IPS-20b (cell line): Measurements from ENCODE around the gene NANOS1.

Source experiments
- H3K27ac ChIP-seq: one replicate; pipeline ENCODE4 v1.5.1; 2013; ENCODE audit warnings: low read length
- H3K27me3 ChIP-seq: 2 replicates; pipeline ENCODE4 v1.6.1; 2013; ENCODE audit warnings: mild to moderate bottlenecking, low read length, inconsistent platforms; ENCODE audit not compliant: insufficient read depth
- H3K36me3 ChIP-seq: 2 replicates; pipeline ENCODE4 v1.6.1; 2013; ENCODE audit warnings: low read depth, mild to moderate bottlenecking, inconsistent platforms, low read length, moderate library complexity; ENCODE audit not compliant: insufficient read depth
- H3K4me1 ChIP-seq: 2 replicates; pipeline ENCODE4 v1.6.1; 2013; ENCODE audit warnings: mild to moderate bottlenecking, control low read depth, inconsistent platforms, low read length, moderate library complexity; ENCODE audit not compliant: insufficient read depth
- H3K4me3 ChIP-seq: 2 replicates; pipeline ENCODE4 v1.5.1; 2013; ENCODE audit warnings: mild to moderate bottlenecking, low read length, inconsistent platforms
- H3K9ac ChIP-seq: 2 replicates; pipeline ENCODE4 v1.6.1; 2013; ENCODE audit warnings: low read depth, mild to moderate bottlenecking, inconsistent platforms, low read length, moderate library complexity
- H3K9me3 ChIP-seq: 2 replicates; pipeline ENCODE4 v1.6.1; 2013; ENCODE audit warnings: mild to moderate bottlenecking, low read depth, low read length, inconsistent platforms; ENCODE audit not compliant: insufficient read depth

The NANOS1 gene

GRCh38 chr10:118994321-118994720 is 35.2 kb upstream of the NANOS1 start:
- Histone ChIP-seq H3K9me3 (no peaks in the 10 kb centered on the region), H3K4me3 (no peak overlapping the region)

GRCh38 chr10:118995739-118996138 is 33.8 kb upstream of the NANOS1 start:
- Histone ChIP-seq H3K27ac (no peak overlapping the region), H3K36me3 (no peaks in the 10 kb centered on the region), H3K9me3 (no peaks in the 10 kb centered on the region), H3K9ac (no peak overlapping the region), H3K27me3 (no peaks in the 10 kb centered on the region), H3K4me3 (no peak overlapping the region), H3K4me1 (no peaks in the 10 kb centered on the region; the same call in 1 of the 2 replicates)

More at GRCh38 chr10:118994321-118994720, 35.2 kb upstream of the NANOS1 start:
- no peaks in the 10 kb centered on the region for H3K4me1 ChIP-seq
- H3K27ac ChIP-seq = no peak overlapping the region
- no peaks in the 10 kb centered on the region for H3K27me3 ChIP-seq
- H3K9ac ChIP-seq = no peak overlapping the region
- no peaks in the 10 kb centered on the region for H3K36me3 ChIP-seq

GRCh38 chr10:118997379-118997778 is 32.1 kb upstream of the NANOS1 start:
- no peaks in the 10 kb centered on the region for H3K36me3 ChIP-seq

GRCh38 chr10:118998183-118998582 is 31.3 kb upstream of the NANOS1 start:
- Histone ChIP-seq H3K9ac (no peak overlapping the region), H3K4me3 (no peak overlapping the region), H3K9me3 (no peaks in the 10 kb centered on the region), H3K27me3 (no peaks in the 10 kb centered on the region), H3K36me3 (no peaks in the 10 kb centered on the region), H3K4me1 (no peaks in the 10 kb centered on the region; the same call in 1 of the 2 replicates), H3K27ac (no peak overlapping the region)

More at GRCh38 chr10:118997379-118997778, 32.1 kb upstream of the NANOS1 start:
- H3K9ac ChIP-seq = no peak overlapping the region
- H3K4me1 ChIP-seq = no peaks in the 10 kb centered on the region; the same call in 1 of the 2 replicates
- no peaks in the 10 kb centered on the region for H3K27me3 ChIP-seq
- H3K4me3 ChIP-seq = no peak overlapping the region
- H3K27ac ChIP-seq = no peak overlapping the region
- no peaks in the 10 kb centered on the region for H3K9me3 ChIP-seq

GRCh38 chr10:119001717-119002500 is 27.6 kb upstream of the NANOS1 start:
- no peak overlapping the region for H3K27ac ChIP-seq
- H3K9me3 ChIP-seq = no peaks in the 10 kb centered on the region
- H3K36me3 ChIP-seq = no peaks in the 10 kb centered on the region
- H3K4me1 ChIP-seq = no peaks in the 10 kb centered on the region; the same call in 1 of the 2 replicates
- no peak overlapping the region for H3K9ac ChIP-seq
- H3K4me3 ChIP-seq = no peak overlapping the region
- no peaks in the 10 kb centered on the region for H3K27me3 ChIP-seq

GRCh38 chr10:119003572-119004289 is 25.8 kb upstream of the NANOS1 start:
- Histone ChIP-seq H3K9me3 (no peaks in the 10 kb centered on the region), H3K36me3 (no peaks in the 10 kb centered on the region), H3K27ac (no peak overlapping the region), H3K4me1 (no peaks in the 10 kb centered on the region; the same call in 1 of the 2 replicates), H3K4me3 (no peak overlapping the region), H3K9ac (no peak overlapping the region), H3K27me3 (no peaks in the 10 kb centered on the region)

- H3K9me3 ChIP-seq = no peaks in the 10 kb centered on the region
- H3K36me3 ChIP-seq = no peaks in the 10 kb centered on the region
- no peaks in the 10 kb centered on the region for H3K27me3 ChIP-seq
- no peak overlapping the region for H3K4me3 ChIP-seq
- H3K9ac ChIP-seq = no peak overlapping the region
- H3K27ac ChIP-seq = no peak overlapping the region
- H3K4me1 ChIP-seq = no peaks in the 10 kb centered on the region; the same call in 1 of the 2 replicates
Observed at GRCh38 chr10:119005362-119006043, 24.0 kb upstream of the NANOS1 start.

- Histone ChIP-seq H3K27ac (no peak overlapping the region), H3K27me3 (no peaks in the 10 kb centered on the region), H3K4me1 (no peaks in the 10 kb centered on the region), H3K36me3 (no peaks in the 10 kb centered on the region), H3K9ac (no peak overlapping the region), H3K4me3 (no peak overlapping the region), H3K9me3 (no peaks in the 10 kb centered on the region)
Observed at GRCh38 chr10:119006451-119007210, 22.9 kb upstream of the NANOS1 start.

GRCh38 chr10:119007211-119007574 is 22.3 kb upstream of the NANOS1 start:
- Histone ChIP-seq H3K4me3 (no peak overlapping the region), H3K27ac (no peak overlapping the region), H3K36me3 (no peaks in the 10 kb centered on the region), H3K4me1 (no peaks in the 10 kb centered on the region), H3K9ac (no peak overlapping the region), H3K9me3 (no peaks in the 10 kb centered on the region), H3K27me3 (no peaks in the 10 kb centered on the region)

GRCh38 chr10:119020627-119020946 is 8.9 kb upstream of the NANOS1 start:
- no peak overlapping the region for H3K9ac ChIP-seq
- H3K27ac ChIP-seq = no peak overlapping the region
- H3K27me3 ChIP-seq = no peaks in the 10 kb centered on the region
- no peaks in the 10 kb centered on the region for H3K9me3 ChIP-seq
- H3K4me3 ChIP-seq = no peak overlapping the region
- H3K36me3 ChIP-seq = no peaks in the 10 kb centered on the region
- H3K4me1 ChIP-seq = peaks cover 12% of the 10 kb centered on the region

GRCh38 chr10:119022846-119023552 is 6.5 kb upstream of the NANOS1 start:
- H3K9ac ChIP-seq = no peak overlapping the region
- no peak overlapping the region for H3K27ac ChIP-seq
- H3K9me3 ChIP-seq = no peaks in the 10 kb centered on the region
- no peak overlapping the region for H3K4me3 ChIP-seq
- peaks cover 12% of the 10 kb centered on the region for H3K4me1 ChIP-seq
- no peaks in the 10 kb centered on the region for H3K36me3 ChIP-seq
- no peaks in the 10 kb centered on the region for H3K27me3 ChIP-seq
